Subcutaneous abdominal adipose tissue (tissue), 5 donors: ENCODE results near the gene BCAT1.

Source experiments
- H3K27ac ChIP-seq: one replicate; pipeline ENCODE4 v1.7.0; 2013; ENCODE audit warnings: low read depth, mild to moderate bottlenecking, inconsistent platforms, low read length, moderate library complexity
- H3K27me3 ChIP-seq, 5 donors: one replicate each; pipeline ENCODE4 v1.7.0; 2013; ENCODE audit warnings: low read length in 5 of 5, inconsistent platforms in 1 of 5; ENCODE audit not compliant: control insufficient read depth in 5 of 5, insufficient read depth in 4 of 5
- H3K36me3 ChIP-seq, 5 donors: one replicate each; pipeline ENCODE4 v1.7.0; 2013; ENCODE audit warnings: low read length in 5 of 5; ENCODE audit not compliant: control insufficient read depth in 5 of 5, insufficient read depth in 5 of 5
- H3K4me1 ChIP-seq, 5 donors: one replicate each; pipeline ENCODE4 v1.7.0; 2013; ENCODE audit warnings: low read length in 5 of 5, mild to moderate bottlenecking in 3 of 5, moderate library complexity in 1 of 5; ENCODE audit not compliant: control insufficient read depth in 5 of 5, insufficient read depth in 5 of 5
- H3K4me3 ChIP-seq, 5 donors: one replicate each; pipeline ENCODE4 v1.7.0; 2013; ENCODE audit warnings: low read length in 5 of 5, low read depth in 1 of 5
- H3K9ac ChIP-seq, 5 donors: one replicate each; pipeline ENCODE4 v1.7.0; 2013; ENCODE audit warnings: low read length in 5 of 5, mild to moderate bottlenecking in 4 of 5, moderate library complexity in 3 of 5
- H3K9me3 ChIP-seq, 5 donors: one replicate each; pipeline ENCODE4 v1.7.0; 2013; ENCODE audit warnings: low read length in 5 of 5; ENCODE audit not compliant: control insufficient read depth in 5 of 5
- donor health status: healthy.
- donor health status: healthy.
- donor health status: healthy.
- donor health status: healthy.
- donor health status: healthy.

BCAT1 gene, protein sequence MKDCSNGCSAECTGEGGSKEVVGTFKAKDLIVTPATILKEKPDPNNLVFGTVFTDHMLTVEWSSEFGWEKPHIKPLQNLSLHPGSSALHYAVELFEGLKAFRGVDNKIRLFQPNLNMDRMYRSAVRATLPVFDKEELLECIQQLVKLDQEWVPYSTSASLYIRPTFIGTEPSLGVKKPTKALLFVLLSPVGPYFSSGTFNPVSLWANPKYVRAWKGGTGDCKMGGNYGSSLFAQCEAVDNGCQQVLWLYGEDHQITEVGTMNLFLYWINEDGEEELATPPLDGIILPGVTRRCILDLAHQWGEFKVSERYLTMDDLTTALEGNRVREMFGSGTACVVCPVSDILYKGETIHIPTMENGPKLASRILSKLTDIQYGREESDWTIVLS

DNA sequence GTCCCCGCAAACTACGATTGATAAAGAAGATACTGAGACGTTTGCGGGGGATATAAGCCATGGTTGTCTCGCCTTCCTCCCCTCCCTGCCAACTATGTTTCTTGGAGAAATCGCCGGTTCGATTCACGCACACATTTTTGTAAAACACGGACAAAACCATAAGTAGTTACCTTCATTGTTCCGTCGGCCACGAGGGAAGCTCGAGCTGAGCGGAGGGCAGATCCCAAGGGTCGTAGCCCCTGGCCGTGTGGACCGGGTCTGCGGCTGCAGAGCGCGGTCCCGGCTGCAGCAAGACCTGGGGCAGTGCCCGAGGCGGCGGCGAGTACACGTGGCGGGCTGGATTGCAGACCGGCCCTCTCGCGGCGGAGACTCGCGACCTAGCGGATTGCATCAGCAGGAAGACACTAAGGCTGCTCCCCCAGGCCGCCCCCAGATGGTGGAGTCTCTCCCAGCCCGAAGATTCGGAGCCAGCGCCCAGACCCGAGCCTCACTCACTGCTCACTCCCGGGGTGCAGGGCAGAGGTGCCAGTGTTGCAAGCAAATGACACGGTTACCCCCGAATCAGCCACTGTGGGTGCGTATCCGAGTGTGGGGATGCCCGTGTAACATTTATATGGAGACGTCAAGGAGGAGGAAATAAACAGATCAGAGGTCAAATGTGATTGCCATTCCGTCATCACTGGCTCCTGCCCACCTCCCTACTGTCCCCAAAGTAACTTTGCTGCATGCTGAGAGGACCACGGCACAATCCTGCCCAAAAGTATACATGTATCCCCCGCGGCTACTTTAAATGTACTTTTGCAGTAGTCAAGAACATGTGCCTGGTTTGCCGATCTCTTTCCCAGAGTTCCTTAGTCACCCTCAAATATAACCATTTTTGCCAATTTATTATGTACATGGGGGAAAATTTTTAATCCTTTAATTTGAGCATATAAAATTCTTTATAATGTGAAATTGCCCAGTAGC is at the start of gene BCAT1:
TSS of gene BCAT1 (minus strand) at position 345 of the 966 bp plus-strand sequence. CDS start at position 176, 169 bp downstream.
- peak within 1 kb of the TSS; percentile 25 for H3K27ac ChIP-seq
- H3K36me3 ChIP-seq: no peaks in the 10 kb centered on the region
- peak within 1 kb of the TSS; percentile 79 to 95 (median 91) for H3K4me3 ChIP-seq
- peaks cover 0 to 8% (median 0%) of the 10 kb centered on the region in 5 donors for H3K27me3 ChIP-seq
- peaks cover 0 to 21% (median 16%) of the 10 kb centered on the region in 5 donors for H3K4me1 ChIP-seq
- H3K9ac ChIP-seq: peak within 1 kb of the TSS in 4 of 5 donors; percentile 40 to 73 (median 65)
- no peaks in the 10 kb centered on the region for H3K9me3 ChIP-seq

DNA sequence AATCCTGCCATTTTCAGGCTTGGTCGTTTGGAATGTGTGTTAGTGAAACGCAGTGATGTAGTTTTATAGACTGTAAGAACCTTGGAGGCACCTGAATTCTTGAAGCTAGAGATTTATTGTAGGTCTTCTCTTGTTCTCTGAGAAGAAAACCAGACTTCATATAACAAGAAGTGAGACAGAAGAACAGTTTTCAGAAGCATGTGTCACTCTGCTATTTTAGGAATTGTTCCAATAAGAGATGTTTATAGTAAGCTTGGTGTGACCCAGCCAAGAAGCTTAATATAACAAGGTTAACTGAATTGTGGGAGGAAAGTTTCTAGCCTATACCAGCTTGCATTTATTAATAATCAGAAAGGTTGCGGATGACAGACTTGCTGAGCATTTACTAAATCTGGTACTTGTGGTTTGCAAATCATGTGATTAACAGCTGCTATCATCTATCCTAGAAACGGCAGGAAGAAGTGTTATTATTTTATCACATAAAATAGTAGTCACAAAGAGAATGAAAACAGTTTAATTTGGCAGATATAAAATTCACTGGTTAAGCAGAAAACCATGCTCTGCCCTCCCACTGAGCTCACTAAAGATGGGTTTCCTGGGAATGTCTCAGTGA is 49.2 kb upstream of the BCAT1 start:
- H3K9ac ChIP-seq: no peak overlapping the region
- H3K4me3 ChIP-seq: no peak overlapping the region
- H3K36me3 ChIP-seq: no peaks in the 10 kb centered on the region
- no peaks in the 10 kb centered on the region for H3K9me3 ChIP-seq
- peaks cover 0 to 5% (median 0%) of the 10 kb centered on the region in 5 donors for H3K4me1 ChIP-seq
- H3K27ac ChIP-seq: no peak overlapping the region
- peaks cover 0 to 3% (median 0%) of the 10 kb centered on the region in 5 donors for H3K27me3 ChIP-seq

DNA sequence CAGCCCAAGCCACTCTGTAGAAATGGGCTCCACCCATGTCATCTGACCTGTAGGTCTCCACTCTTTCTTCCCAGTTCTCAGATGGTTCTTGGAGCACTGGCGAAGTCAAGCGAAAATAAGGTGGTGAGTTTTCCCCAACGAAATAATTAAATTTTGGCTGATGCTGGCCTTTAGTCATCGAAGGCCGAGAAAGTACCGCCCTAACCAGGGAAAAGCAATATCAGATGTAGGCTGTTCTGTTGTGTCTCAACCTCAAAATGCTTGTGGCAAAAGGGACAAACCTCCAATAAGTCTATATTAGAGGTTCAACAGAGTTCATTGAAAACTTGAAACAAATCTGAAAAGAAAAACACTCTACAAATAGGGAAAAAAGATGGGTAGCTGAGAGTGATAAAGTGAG is 48.6 kb upstream of the BCAT1 start:
- Histone ChIP-seq H3K27ac (no peak overlapping the region), H3K4me3 (no peak overlapping the region), H3K27me3 (peaks cover 0 to 3% (median 0%) of the 10 kb centered on the region in 5 donors), H3K9ac (no peak overlapping the region), H3K4me1 (peaks cover 0 to 5% (median 0%) of the 10 kb centered on the region in 5 donors), H3K36me3 (no peaks in the 10 kb centered on the region), H3K9me3 (no peaks in the 10 kb centered on the region)

DNA sequence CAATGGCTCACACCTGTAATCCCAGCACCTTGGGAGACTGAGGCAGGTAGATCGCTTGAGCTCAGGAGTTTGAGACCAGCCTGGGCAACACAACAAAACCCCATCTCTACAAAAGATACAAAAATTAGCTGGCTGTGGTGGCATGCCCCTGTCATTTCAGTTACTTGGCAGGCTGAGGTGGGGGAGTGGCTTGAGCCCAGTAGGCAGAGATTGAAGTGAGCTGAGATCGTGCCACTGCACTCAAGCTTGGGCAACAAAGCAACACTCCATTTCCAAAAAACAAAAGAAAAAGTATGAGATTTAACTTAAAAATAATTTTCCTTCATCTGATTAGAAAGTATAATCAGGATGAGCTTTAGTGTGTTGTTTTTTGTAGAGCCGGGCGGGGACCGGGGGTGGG is 47.9 kb upstream of the BCAT1 start:
- H3K9ac ChIP-seq: no peak overlapping the region

DNA sequence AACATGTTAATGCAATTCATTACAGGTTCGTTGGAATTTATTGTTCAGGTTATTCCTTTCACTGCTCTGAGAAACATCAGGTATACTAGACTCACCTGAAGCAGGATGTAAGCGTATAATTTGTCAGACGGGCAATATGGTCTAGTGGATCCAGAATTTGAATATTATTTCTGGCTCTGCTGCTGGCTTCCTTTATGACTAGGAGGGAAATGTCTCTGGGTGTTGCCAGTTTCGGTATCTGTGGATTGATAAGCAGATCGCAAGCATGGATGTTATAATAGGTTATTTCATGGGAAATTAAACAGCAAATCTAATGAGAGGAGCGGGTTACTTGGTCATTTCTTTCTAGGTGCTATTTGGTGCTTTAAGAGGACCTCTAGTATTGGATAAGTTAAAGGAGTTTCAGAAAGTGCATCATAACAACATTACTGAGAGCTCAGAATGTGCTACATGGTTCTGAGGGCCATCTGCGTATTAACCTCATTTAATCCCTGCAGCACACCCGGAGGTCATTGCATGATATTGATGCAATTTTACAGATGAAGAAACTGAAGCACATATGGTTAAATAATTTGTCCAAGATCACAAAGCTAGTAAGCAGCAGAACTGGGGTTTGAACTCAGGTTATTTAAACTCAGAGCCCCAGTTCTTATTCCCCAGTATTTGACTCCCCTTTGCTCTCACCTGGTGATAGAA is 47.3 kb upstream of the BCAT1 start:
- Histone ChIP-seq H3K9me3 (no peaks in the 10 kb centered on the region), H3K27ac (no peak overlapping the region), H3K36me3 (no peaks in the 10 kb centered on the region), H3K27me3 (peaks cover 0 to 3% (median 0%) of the 10 kb centered on the region in 5 donors), H3K9ac (no peak overlapping the region), H3K4me1 (peaks cover 0 to 5% (median 0%) of the 10 kb centered on the region in 5 donors), H3K4me3 (no peak overlapping the region)

More for the DNA sequence above, 47.9 kb upstream of the BCAT1 start:
- H3K27me3 ChIP-seq: peaks cover 0 to 3% (median 0%) of the 10 kb centered on the region in 5 donors
- no peaks in the 10 kb centered on the region for H3K9me3 ChIP-seq
- H3K36me3 ChIP-seq: no peaks in the 10 kb centered on the region
- H3K27ac ChIP-seq: no peak overlapping the region
- peaks cover 0 to 5% (median 0%) of the 10 kb centered on the region in 5 donors for H3K4me1 ChIP-seq
- no peak overlapping the region for H3K4me3 ChIP-seq

DNA sequence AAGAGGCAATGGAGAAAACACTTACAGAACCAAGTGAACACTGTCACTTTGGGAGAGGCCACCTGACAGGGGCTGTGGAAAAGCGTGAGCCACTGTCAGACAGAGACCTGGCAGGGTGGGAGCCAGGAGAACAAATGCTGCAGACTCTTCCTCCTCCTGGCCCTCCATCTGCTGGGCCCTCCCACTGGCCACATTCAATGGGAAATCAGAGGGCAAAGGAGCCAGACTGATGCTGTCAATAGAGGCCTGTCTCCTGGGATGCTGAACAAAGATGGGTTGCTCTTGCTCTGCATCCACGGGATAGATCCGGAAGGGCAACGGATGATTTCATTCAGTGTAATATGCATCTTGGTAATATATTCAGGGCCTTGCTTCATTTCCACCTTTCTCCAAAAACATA is 44.9 kb upstream of the BCAT1 start:
- Histone ChIP-seq H3K9me3 (no peaks in the 10 kb centered on the region), H3K4me1 (peaks cover 0 to 5% (median 0%) of the 10 kb centered on the region in 5 donors), H3K27me3 (peaks cover 0 to 3% (median 0%) of the 10 kb centered on the region in 5 donors)

DNA sequence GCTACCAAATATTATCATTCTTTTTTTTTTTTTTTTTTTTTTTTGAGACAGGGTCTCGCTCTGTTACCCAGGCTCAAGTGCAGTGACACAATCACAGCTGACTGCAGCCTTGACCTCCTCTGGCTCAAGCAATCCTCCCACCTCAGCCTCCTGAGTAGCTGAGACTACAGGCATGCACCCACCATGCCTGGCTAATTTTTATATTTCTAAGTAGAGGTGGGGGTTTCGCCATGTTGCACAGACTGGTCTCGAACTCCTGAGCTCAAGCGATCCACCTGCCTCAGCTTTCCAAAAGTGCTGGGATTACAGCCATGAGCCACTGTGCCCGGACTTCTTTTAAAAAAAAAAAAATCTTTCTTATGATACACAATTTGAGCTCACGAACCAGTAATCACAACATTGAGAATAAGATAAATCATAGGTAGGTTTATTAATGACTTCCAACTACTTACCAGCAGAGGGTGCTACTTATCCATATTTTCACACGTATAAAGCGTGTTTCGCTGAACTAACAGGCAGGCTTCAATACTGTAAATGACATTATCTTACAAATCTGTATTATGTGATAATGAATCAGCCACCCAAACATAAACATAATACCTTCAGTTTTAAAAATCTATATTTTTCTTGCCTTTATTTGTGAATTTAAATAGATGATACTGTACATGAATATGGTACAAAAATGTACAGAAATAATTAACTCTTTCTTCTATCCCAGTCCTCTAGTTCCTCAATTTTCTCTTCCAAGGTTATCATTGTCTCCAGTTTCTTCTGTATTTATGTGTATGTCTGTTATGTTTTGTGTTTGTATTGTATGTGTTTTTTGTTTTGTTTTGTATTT is 42.5 kb upstream of the BCAT1 start:
- Histone ChIP-seq H3K4me3 (no peak overlapping the region), H3K9ac (no peak overlapping the region), H3K36me3 (no peaks in the 10 kb centered on the region), H3K4me1 (peaks cover 0 to 3% (median 0%) of the 10 kb centered on the region in 5 donors), H3K27me3 (no peaks in the 10 kb centered on the region), H3K27ac (no peak overlapping the region), H3K9me3 (no peaks in the 10 kb centered on the region)

More for the DNA sequence above, 44.9 kb upstream of the BCAT1 start:
- Histone ChIP-seq H3K4me3 (no peak overlapping the region), H3K36me3 (no peaks in the 10 kb centered on the region), H3K9ac (no peak overlapping the region), H3K27ac (no peak overlapping the region)

DNA sequence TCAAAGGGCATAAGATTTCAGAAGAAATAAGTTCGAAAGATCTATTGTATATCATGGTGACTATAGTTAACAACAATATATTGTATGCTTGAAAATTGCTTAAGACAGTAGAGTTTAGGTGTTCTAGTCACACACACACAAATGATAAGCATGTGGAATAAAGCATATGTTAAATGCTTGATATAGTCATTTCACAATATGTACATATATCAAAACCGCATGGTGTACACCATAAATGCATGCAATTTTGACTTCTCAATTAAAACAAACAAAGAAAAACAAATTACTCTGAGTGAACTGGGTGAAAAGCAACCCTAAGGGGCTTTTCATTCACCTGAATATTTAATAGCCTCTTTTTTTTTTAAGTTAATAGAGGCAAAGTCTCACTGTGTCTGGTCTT is 40.3 kb upstream of the BCAT1 start:
- H3K9ac ChIP-seq: no peak overlapping the region
- H3K4me3 ChIP-seq: no peak overlapping the region
- H3K4me1 ChIP-seq: no peaks in the 10 kb centered on the region
- no peak overlapping the region for H3K27ac ChIP-seq
- no peaks in the 10 kb centered on the region for H3K36me3 ChIP-seq
- peaks cover 0 to 3% (median 0%) of the 10 kb centered on the region in 5 donors for H3K9me3 ChIP-seq
- no peaks in the 10 kb centered on the region for H3K27me3 ChIP-seq
